IgD-negative memory B cell (primary cell): ENCODE results near the gene TUFT1. TPM values are rescaled to one million over a fixed set of nuclear protein-coding genes. Genes with fewer than 3 reads are reported as not detected.
A peak's percentile ranks its signal among the peaks of the same experiment; 100 is the strongest.
"Not testable (repeated sequence)": the region's sequence is repeated elsewhere in the genome, so short reads cannot be mapped to it uniquely, and the experiment has no call there.

Source experiments
- H3K27ac Mint-ChIP-seq, 3 donors: one replicate each; pipeline ENCODE4 v1.8.0; 2020 to 2022; ENCODE audit warnings: mild to moderate bottlenecking in 3 of 3, mixed read lengths in 3 of 3, moderate library complexity in 1 of 3
- H3K27me3 Mint-ChIP-seq: one replicate; pipeline ENCODE4 v1.8.0; 2021; ENCODE audit warnings: mixed read lengths
- H3K36me3 Mint-ChIP-seq: one replicate; pipeline ENCODE4 v1.8.0; 2020; ENCODE audit warnings: mild to moderate bottlenecking, mixed read lengths
- H3K4me1 Mint-ChIP-seq, 3 donors: one replicate each; pipeline ENCODE4 v1.8.0; 2020 to 2022; ENCODE audit warnings: mixed read lengths in 3 of 3, mild to moderate bottlenecking in 1 of 3
- H3K4me3 Mint-ChIP-seq, 4 donors: one replicate each; pipeline ENCODE4 v1.8.0; 2020 to 2022; ENCODE audit warnings: mild to moderate bottlenecking in 4 of 4, mixed read lengths in 4 of 4, moderate library complexity in 3 of 4
- H3K9me3 Mint-ChIP-seq, 3 donors: one replicate each; pipeline ENCODE4 v1.8.0; 2020 to 2021; ENCODE audit warnings: mixed read lengths in 3 of 3, mild to moderate bottlenecking in 1 of 3
- polyA plus RNA-seq: library from polyadenylated mRNA; unstranded; fragments of 300-500 nt; fragmentation: Illumina TruSeq; gene quantifications from one replicate; pipeline ENCODE4 v1.2.3, GENCODE V29; 2021

Gene TUFT1
- polyA plus RNA-seq, 1 donor from 2014 or later = 1.6 TPM

DNA sequence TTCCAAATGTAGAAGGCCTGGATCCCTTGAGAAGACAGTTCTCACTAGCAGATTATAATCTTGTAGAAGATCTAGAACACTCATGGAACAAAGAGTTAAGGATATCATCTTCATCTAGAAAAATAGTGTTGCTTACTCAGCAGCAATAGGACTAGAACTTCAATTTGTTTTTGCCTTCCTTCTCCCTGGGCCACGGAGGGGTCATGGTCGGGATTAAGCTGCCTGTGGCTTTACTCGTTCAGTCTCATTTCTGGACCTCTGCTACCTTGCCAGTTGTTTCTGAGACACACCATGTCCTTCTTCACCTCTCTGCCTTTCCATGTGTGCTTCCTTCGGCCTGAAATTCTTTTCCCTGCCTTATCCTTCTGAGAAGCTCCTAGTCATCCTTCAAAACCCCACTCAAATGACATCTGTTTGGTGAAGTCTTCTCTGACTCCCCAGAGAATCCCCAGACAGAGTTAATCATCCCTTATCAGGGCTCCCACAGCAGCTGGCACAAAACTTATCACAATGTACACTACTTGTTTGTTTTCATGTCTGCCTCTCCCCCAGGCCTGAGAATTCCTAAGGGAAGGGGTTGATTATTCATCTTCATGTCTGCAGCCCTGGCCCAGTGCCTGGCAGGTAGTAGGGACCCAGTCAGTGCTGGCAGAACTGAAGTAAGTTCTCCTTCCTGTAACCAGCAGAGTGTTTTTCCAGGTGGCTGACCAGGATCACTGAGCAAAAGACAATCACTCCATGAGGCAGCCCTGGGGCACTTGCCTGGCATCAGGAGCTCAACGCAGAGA is 56.3 kb downstream of the TUFT1 start:
- H3K36me3 Mint-ChIP-seq = peaks cover 1% of the 10 kb centered on the region
- H3K27ac Mint-ChIP-seq = no peak overlapping the region
- no peaks in the 10 kb centered on the region for H3K27me3 Mint-ChIP-seq
- H3K9me3 Mint-ChIP-seq = peaks cover 0 to 3% (median 2%) of the 10 kb centered on the region in 3 donors
- H3K4me3 Mint-ChIP-seq = no peak overlapping the region
- H3K4me1 Mint-ChIP-seq = peaks cover 5 to 6% (median 6%) of the 10 kb centered on the region in 3 donors

DNA sequence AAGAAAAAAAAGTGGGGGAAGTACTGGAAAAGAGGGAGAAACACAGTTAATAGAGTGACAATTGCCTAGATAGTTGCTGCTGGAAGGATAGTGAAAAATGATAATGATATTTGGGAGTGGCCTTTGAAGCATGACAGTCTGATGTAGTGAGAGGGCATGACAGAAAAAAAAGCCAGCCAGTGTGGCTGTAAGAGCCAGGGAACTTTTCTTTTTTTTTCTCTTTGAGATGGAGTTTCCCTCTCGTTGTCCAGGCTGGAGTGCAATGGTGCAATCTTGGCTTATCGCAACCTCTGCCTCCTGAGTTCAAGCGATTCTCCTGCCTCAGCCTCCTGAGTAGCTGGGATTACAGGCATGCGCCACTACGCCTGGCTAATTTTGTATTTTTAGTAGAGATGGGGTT is 62.4 kb downstream of the TUFT1 start:
- not testable (repeated sequence) for H3K36me3 Mint-ChIP-seq, H3K27ac Mint-ChIP-seq, H3K4me3 Mint-ChIP-seq, H3K9me3 Mint-ChIP-seq, H3K27me3 Mint-ChIP-seq, H3K4me1 Mint-ChIP-seq

DNA sequence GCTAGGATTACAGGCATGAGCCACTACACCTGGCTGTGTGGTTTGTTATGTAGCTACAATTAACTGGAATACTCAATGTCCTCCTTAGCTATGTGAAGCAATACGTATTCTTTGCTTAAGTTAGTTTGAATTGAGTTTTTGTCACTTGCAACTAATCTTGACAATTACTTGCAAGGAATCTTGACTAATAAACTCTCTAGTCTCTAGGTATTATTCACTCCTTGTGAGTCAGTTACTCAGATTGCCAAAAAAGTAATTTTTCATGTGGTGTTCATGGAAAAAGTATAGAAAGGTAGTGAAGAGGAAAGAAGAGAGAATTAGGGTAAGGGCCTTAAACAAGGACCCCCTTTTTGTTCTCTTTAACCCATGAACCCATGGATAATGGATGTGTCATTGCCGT is 64.2 kb downstream of the TUFT1 start:
- Mint-ChIP-seq H3K4me3 (no peak overlapping the region), H3K4me1 (peaks cover 0 to 2% (median 0%) of the 10 kb centered on the region in 3 donors), H3K9me3 (peaks cover 0 to 3% (median 0%) of the 10 kb centered on the region in 3 donors), H3K27me3 (peaks cover 7% of the 10 kb centered on the region), H3K36me3 (peaks cover 4% of the 10 kb centered on the region), H3K27ac (no peak overlapping the region)

DNA sequence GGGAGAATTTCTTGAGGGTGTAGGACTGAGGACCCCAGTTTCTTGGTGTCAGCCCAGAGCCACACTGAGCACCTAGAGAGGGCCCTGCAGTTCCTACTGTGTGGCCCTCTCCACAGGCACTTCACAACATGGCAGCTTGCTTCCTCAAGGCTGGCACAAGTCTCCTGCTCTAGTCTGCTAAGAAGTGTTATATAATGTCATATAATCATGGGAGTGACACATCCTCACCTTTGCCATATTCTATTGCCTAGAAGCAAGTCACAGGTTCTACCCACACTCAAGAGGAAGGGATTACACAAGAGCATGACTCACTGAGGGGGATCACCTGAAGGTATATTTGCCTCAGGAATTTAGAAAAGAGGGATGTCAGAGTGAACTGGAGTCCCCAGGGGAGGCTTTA is 66.3 kb downstream of the TUFT1 start:
- H3K4me3 Mint-ChIP-seq = no peak overlapping the region
- peaks cover 4% of the 10 kb centered on the region for H3K36me3 Mint-ChIP-seq
- no peak overlapping the region for H3K27ac Mint-ChIP-seq
- H3K4me1 Mint-ChIP-seq = peaks cover 0 to 2% (median under 1%) of the 10 kb centered on the region in 3 donors
- H3K27me3 Mint-ChIP-seq = peaks cover 7% of the 10 kb centered on the region
- peaks cover 0 to 3% (median 0%) of the 10 kb centered on the region in 3 donors for H3K9me3 Mint-ChIP-seq

DNA sequence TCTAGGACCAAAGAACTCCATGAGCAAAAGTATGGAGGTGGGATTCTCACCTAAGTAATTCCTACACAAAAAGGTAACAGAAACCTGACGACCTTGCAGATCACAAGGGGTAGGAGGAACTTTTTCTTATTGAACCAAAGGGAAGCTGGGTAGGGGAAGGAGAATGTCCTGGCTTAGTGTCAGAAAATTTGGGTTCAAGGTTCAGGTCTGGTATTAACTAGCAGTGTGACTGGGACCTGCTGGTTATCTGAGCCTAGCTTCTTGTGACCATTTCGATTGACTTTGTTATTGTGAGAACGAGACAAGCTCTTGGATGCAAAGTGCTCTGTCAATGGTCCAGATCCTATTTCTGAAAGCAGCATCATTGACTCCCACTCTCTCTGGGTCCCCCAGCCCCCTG is 66.7 kb downstream of the TUFT1 start:
- no peak overlapping the region for H3K27ac Mint-ChIP-seq
- H3K4me1 Mint-ChIP-seq = peaks cover 4 to 5% (median 5%) of the 10 kb centered on the region in 3 donors
- H3K4me3 Mint-ChIP-seq = no peak overlapping the region
- H3K27me3 Mint-ChIP-seq = peaks cover 7% of the 10 kb centered on the region
- peaks cover 6% of the 10 kb centered on the region for H3K36me3 Mint-ChIP-seq
- H3K9me3 Mint-ChIP-seq = peaks cover 0 to 3% (median 0%) of the 10 kb centered on the region in 3 donors

DNA sequence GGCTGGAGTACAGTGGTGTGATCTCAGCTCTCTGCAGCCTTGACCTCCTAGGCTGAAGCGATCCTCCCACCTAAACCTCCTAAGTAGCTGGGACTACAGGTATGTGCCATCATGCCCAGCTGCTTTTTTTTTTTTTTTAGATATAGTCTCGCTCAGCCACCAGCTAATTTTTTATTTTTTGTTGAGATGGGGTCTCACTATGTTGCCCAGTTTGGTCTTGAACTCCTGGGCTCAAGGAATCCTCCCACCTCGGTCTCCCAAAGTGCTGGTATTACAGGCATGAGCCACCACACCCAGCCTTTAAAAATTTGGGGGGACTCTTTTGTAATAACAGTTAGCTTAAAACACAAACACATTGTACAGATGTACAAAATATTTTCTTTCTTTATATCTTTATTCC is 70.0 kb downstream of the TUFT1 start:
- Mint-ChIP-seq H3K4me3 (no peak overlapping the region), H3K36me3 (peaks cover 6% of the 10 kb centered on the region), H3K27me3 (peaks cover 3% of the 10 kb centered on the region), H3K27ac (no peak overlapping the region), H3K4me1 (peaks cover 11 to 21% (median 13%) of the 10 kb centered on the region in 3 donors), H3K9me3 (peaks cover 0 to 3% (median 0%) of the 10 kb centered on the region in 3 donors)

DNA sequence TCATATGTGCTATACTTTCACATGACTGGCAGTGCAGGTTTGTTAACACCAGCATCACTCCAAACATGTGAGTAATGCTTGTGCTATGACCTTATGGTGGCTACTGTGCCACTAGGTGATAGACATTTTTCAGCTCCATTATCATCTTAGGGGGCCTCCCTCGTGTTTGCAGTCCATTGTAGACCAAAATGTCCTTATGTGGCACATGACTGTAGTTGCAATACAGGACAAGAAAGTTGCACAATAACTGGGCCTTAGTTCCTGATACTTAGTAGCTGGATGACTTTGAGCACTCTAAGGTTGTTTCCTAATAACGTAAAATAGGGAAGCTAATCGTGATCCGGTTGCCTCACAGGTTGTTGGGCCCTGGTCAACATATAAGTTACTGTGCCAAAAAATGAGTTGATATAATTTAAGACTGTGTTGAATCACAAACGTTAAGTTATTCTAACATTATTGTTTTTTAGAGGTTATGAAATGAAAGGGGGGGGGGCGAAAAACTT is 71.2 kb downstream of the TUFT1 start:
- Mint-ChIP-seq H3K4me3 (peak overlapping the region; percentile 85 to 97 (median 96)), H3K27ac (peak overlapping the region; percentile 47 to 93 (median 87)), H3K4me1 (peaks cover 18 to 28% (median 23%) of the 10 kb centered on the region in 3 donors), H3K9me3 (peaks cover 0 to 3% (median 0%) of the 10 kb centered on the region in 3 donors), H3K36me3 (peaks cover 8% of the 10 kb centered on the region), H3K27me3 (peaks cover 3% of the 10 kb centered on the region)

DNA sequence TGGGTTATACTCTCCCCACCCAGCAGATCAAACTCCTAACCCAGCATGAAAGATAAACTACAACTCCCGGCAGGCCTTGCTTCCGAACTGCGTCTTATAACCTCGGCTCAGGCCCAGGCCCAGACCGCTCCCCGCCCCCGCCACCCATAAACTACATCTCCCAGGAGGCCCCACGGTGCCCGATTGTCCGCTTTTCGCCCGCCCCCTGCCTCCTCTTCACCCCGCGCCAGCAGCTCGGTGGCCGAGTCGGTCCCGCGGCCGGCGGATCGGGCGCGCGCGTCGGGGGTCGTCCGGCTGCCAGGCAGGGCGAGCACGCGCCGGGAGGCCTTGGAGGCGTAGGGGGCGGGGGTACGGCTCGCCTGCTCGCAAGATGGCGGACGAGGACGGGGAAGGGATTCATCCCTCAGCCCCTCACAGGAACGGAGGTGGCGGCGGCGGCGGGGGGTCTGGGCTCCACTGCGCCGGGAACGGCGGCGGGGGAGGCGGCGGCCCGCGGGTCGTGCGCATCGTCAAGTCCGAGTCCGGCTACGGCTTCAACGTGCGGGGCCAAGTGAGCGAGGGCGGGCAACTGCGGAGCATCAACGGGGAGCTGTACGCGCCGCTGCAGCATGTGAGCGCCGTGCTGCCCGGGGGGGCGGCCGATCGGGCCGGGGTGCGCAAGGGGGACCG is 71.9 kb downstream of the TUFT1 start, which contains the start of gene SNX27:
TSS of gene SNX27 (plus strand) at position 219 of the 669 bp plus-strand sequence. CDS start at position 371, 152 bp downstream.
- Mint-ChIP-seq H3K9me3 (peaks cover 0 to 3% (median 0%) of the 10 kb centered on the region in 3 donors), H3K27ac (peak within 1 kb of the TSS; percentile 47 to 95 (median 87)), H3K36me3 (peaks cover 8% of the 10 kb centered on the region), H3K4me1 (peaks cover 20 to 31% (median 29%) of the 10 kb centered on the region in 3 donors), H3K4me3 (peak within 1 kb of the TSS; percentile 85 to 99 (median 96)), H3K27me3 (peaks cover 3% of the 10 kb centered on the region)

DNA sequence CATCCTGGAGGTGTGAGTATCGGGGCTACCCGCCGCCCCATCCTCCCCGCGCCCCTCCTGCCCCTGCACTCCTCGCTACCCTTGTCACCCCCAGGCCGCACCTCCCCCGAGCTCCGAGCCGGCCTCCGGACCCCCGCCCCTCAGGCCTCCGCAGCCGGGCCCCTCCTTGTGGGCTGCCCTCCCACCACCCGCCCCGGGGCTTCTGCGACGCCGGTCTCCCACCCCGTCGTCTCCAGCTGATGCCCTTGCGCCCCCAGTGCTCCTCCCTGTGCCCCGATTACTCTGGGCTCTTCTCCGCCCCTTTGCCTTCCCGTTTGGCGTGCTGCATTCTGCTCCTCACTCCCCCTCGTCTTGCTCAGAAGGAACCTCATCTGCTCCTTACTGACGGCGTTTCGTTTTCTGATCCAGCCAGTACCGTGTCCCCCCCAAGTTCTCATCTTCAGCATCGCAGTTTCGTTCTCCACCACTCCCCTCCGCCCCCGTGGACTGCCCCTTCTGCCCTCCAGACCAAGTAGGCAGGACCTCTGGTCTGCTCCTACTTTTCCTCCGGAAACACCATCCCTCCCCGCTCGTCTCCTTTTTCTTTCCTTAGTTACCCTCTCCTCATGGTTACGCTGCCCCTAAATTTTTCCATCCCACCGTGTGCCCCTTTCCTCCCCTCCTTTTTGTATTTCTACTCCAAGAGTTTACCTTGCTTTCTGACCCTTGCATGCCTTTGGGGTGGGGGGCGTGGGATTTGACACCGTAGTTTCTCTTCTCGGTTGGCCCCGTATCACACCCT is 72.6 kb downstream of the TUFT1 start:
- H3K27me3 Mint-ChIP-seq = peaks cover under 1% of the 10 kb centered on the region
- peaks cover 8% of the 10 kb centered on the region for H3K36me3 Mint-ChIP-seq
- peak overlapping the region; percentile 85 to 99 (median 95) for H3K4me3 Mint-ChIP-seq
- H3K9me3 Mint-ChIP-seq = peaks cover 0 to 3% (median 0%) of the 10 kb centered on the region in 3 donors
- peaks cover 23 to 32% (median 29%) of the 10 kb centered on the region in 3 donors for H3K4me1 Mint-ChIP-seq
- H3K27ac Mint-ChIP-seq = peak overlapping the region; percentile 32 to 95 (median 85)

DNA sequence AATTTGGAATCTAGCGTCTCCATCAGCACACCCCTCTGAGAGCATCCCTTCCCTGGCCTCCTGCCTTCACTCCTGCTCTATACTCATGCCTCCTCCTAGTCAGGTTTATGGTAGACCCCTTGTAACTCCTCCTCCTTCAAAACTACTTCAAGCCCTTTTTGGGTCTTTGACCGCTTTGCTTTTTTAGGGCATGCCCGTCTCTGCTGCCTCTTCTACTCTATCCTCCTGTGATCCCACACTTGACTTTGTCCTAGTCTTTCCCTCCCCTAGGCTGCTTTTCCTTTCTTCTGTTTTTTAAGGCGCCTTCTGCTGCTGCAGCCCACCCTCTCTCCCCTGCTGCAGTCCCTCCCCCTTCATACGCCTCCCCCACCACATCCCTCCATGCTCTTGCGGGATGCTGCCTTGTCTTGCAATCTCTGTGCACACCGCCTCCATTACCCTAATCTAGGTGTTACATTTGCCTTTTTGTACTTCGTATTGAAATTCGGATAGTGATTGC is 73.2 kb downstream of the TUFT1 start:
- H3K4me3 Mint-ChIP-seq = peak overlapping the region; percentile 85 to 99 (median 95)
- peaks cover 6% of the 10 kb centered on the region for H3K36me3 Mint-ChIP-seq
- H3K9me3 Mint-ChIP-seq = peaks cover 0 to under 1% (median 0%) of the 10 kb centered on the region in 3 donors
- no peaks in the 10 kb centered on the region for H3K27me3 Mint-ChIP-seq
- peak overlapping the region in 2 of 3 donors; percentile 32 to 95 for H3K27ac Mint-ChIP-seq
- peaks cover 23 to 34% (median 29%) of the 10 kb centered on the region in 3 donors for H3K4me1 Mint-ChIP-seq

DNA sequence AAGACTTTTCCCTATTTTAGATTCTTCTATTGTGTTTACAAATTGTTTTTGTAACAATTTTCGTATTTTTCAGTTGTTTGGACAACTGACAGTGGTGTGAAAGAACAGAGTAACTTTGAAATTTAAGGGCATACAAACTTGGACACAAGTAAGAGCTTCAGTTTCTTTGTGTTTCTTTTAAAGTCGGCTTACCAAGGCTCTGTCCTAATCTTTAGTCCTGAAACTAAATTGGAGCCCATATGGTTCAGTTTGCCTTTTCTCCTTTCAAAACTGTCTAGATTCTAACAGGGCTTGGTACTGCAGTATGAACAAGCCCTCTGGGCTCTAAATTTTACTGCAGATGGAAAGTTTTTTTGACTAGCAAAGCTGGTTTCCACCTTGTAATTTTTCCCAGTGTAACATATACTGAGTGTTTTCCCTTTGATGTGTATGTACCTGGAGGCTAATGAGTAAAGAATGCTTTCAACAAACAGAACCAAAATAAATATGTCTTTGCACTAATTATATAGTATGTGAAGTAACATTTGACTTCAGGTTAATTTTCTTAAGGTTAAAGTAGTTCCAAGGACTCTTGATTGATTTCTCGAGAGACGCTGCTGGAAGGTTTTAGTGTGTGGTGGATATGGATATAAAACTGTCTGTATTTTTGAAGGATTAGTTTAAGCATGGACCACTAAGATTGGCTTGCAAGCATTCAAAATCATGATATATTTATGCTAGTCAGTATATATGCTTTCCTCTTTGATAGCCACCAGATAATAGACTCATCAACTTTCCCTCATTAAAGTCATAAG is 75.8 kb downstream of the TUFT1 start:
- Mint-ChIP-seq H3K36me3 (peaks cover 5% of the 10 kb centered on the region), H3K27ac (no peak overlapping the region), H3K4me3 (peak overlapping the region in 1 of 4 donors; percentile 85), H3K4me1 (peaks cover 26 to 43% (median 29%) of the 10 kb centered on the region in 3 donors), H3K27me3 (no peaks in the 10 kb centered on the region), H3K9me3 (no peaks in the 10 kb centered on the region)

DNA sequence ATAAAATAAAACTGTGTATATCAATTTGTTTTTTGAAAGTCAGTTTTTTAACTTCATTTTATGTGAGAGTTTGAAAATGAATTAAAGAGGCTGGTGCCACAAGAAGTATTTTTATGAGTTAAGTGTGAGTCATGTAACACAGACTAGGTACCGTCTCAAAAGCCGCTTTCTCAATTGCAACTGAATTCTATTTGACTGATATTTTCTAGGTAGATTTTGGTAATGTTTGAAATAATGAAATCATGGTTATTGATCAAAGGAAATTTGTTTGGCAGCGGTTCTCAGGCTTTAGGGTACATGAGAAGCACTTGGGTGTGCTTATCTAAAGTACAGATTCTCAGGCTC is 76.4 kb downstream of the TUFT1 start:
- Mint-ChIP-seq H3K4me1 (peaks cover 26 to 46% (median 33%) of the 10 kb centered on the region in 3 donors), H3K27me3 (no peaks in the 10 kb centered on the region), H3K27ac (no peak overlapping the region), H3K4me3 (peak overlapping the region in 1 of 4 donors; percentile 85), H3K9me3 (no peaks in the 10 kb centered on the region), H3K36me3 (peaks cover 5% of the 10 kb centered on the region)

DNA sequence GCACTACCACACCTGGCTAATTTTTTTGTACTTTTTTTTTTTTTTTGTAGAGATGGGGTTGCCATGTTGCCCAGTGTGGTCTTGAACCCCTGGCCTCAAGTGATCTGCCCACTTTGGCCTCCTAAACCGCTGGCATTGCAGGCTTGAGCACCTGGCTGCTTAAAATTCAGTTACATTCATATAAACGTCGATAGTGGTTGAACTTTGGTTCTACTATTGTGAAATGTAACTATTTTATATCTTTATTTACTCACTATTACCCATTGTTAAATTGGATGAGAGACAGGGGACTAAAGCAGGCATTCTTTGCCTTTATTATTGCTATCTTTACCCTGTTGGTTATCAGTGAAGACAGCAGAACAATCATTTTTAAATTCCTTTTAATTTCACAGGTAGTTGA is 77.9 kb downstream of the TUFT1 start:
- peaks cover 22 to 41% (median 35%) of the 10 kb centered on the region in 3 donors for H3K4me1 Mint-ChIP-seq
- no peaks in the 10 kb centered on the region for H3K27me3 Mint-ChIP-seq
- peak overlapping the region in 1 of 4 donors; percentile 70 for H3K4me3 Mint-ChIP-seq
- peaks cover 2% of the 10 kb centered on the region for H3K36me3 Mint-ChIP-seq
- H3K9me3 Mint-ChIP-seq = no peaks in the 10 kb centered on the region
- no peak overlapping the region for H3K27ac Mint-ChIP-seq

DNA sequence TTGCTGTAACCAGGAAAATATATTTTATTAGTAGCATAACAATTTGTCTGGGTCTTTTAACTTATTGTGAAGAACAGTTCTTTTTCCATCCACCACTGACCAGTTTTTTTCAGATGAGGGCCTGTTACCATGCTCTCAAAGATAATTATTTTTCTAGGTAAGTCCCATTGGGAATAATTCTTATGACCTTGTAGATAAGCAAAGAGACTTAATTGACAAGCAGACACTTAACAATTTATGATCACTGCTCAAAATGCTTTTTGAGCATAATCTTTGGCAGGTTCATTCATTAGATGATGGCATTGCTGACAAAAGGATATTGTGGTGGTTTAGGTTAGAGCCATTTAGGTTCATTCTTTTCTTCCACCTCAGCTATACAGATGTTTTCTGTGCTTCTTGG is 78.4 kb downstream of the TUFT1 start:
- Mint-ChIP-seq H3K27me3 (no peaks in the 10 kb centered on the region), H3K4me3 (no peak overlapping the region), H3K36me3 (peaks cover 2% of the 10 kb centered on the region), H3K4me1 (peaks cover 20 to 37% (median 35%) of the 10 kb centered on the region in 3 donors), H3K27ac (no peak overlapping the region), H3K9me3 (no peaks in the 10 kb centered on the region)
